ENCODE measurements around the gene HOXA11.
A peak's percentile ranks its signal among the peaks of the same experiment; 100 is the strongest.

The HOXA11 gene

DNA sequence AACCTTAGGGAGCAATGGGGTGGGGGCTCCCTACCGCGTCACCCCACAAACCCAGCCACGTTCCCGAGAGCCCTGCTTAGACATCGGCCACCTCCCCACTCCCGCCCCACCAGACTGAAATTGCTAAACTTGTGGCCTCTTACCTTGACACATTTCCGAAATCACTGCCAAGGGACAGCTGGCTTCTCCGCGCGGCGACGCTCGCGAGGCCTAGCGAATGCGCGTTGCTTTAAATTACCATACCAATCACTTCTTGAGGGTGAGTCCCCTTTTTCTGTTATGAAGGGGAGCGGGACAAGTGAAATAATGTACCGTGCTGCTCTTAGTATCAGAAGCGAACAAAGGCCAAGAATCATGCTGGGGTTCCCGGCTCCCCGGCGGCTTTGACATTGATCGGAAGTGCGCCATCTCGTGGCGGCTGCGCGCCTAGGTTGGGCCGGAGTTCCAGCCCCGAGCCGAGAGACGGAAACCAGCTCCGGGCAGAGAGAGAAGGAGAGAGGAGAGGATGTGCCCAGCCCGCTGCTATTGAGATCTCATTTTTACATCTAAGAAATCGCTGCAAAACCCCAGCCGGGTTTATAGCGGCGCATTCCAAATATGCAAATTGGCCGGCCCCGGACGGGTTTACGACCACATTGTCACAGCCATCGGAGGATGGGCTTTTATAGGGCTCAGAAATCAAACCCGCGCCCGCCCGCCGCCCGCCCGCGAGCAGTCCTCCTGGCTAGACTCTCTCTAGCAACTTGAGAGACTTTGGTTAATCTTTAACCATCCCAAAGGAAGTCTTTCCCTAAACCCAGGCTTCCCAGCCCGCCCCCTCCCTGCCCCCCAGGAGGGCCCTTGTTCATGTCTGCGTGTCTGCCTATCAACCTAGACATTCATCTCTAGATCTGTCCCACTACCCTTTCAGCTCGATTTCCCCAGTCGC, 5.3 kb downstream of the HOXA11 start:
- DNase-seq = peak; percentile 65

DNA sequence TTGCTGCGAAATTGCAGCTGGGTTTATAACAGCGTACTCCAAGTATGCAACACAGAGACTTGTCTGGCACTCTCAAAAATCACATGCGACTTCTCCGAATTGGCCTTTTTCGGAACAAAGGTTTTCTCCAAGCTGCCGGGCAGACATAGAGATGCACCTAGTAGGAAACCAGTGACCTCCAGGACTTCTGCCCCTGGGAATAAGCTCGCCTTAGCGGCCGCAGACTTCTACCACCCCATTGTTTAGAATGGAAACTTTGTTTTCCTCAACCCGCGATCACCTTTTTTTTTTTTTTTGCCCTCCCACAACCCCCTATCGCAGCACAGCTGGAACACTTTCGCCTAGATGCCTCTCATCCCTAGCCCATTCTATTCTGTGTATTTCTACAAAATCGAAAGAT, 6.0 kb downstream of the HOXA11 start:
- no peak for DNase-seq

DNA sequence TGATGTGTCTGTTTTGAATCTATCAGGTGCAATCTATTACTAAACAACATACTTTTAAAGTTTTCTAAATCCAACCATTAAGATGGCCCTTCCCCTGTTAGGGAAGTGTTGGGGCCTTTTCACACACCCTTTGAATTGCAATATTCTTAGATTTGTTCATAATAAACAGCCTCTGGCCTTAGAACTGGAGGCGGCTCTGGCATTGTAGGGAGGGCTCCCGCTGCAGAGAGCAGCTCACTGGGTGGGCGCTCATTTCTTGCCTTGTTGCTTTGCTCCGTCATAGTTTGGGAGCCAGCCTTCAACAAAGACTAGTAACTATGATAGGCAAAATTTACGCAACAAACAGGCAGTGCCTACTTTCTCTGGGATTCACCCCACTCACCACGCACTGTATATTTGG, 6.7 kb downstream of the HOXA11 start:
- DNase-seq = no peak

DNA sequence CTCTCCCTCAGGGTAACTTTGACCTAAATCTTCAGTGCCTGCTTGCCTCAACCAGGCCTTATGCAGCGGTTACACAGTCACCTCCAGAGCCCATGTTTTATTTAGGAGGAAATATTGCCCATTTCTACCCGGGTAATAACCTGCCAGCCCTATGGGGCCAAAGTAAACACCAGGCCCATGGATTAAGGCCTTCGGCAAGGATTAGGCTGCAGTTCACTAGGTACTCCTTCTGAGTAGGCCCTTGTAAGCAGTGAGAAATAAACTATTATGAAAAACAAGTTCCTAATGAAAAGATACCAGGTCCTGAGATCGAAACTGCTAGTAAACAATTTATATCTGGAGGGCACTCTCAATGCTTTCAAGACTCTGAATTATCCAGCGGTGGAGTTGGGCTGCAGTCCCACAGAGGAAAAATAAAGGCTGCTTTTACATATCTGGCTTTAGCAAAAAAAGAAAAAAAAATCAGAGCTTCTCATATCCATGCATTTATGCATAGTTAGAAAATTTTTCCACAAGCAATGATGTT, 7.2 kb downstream of the HOXA11 start:
- DNase-seq = no peak

DNA sequence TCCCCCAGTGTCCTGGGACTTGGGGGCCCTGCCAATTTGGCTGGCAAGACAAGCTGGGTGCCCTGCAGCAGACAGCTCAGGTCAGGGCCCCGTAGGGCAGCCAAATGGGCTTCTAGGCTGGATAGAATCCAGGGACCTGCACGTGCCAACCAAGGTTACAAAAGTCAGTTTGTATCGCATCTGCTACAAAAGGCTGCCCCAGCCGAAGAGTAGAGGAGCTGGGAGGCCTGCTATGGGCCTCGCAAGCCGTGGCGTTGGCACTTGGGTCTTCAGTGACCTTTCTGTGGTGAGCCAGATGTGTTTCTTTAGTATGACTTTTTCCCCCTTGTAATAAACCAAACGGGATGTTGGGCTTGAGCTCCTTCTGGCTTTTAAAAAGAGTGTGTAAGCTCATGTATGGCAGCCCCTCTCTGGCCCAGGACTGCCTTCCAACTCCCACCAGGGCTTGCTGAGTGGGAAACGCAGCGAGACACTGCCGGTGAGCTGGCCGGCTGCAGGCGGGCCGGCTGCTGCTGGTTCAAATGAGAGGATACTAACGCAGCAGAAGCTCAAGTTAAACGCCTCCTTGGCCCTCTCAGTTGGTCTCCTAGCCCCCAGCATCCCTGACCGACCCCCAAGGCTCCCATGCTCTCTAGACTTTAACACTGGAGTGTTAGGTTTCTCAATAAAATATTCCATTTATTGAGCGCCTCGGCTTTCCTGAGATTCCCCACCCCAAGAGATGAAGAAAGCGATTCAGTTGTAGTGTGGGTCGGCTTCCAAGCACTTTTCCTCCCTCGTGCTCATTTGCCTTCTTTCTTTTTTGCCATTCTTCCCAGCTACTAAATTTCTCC, 7.9 kb downstream of the HOXA11 start:
- no peak for DNase-seq

DNA sequence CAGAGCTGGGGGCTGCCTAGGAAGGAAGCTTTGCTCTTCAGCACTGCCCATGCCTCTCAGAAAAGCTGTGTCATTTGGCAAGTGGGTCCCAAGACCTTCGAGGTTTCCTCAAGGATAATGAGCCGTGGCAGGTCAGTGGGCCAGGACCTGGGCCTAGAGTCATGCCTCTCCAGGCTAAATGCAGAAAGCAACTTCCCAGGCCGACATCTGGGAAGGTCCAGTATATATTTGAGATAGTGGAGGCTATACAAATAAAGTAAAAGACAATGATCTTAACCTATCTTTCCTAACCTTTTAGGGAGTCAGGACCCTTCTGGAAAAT, 8.5 kb downstream of the HOXA11 start:
- no peak for DNase-seq

DNA sequence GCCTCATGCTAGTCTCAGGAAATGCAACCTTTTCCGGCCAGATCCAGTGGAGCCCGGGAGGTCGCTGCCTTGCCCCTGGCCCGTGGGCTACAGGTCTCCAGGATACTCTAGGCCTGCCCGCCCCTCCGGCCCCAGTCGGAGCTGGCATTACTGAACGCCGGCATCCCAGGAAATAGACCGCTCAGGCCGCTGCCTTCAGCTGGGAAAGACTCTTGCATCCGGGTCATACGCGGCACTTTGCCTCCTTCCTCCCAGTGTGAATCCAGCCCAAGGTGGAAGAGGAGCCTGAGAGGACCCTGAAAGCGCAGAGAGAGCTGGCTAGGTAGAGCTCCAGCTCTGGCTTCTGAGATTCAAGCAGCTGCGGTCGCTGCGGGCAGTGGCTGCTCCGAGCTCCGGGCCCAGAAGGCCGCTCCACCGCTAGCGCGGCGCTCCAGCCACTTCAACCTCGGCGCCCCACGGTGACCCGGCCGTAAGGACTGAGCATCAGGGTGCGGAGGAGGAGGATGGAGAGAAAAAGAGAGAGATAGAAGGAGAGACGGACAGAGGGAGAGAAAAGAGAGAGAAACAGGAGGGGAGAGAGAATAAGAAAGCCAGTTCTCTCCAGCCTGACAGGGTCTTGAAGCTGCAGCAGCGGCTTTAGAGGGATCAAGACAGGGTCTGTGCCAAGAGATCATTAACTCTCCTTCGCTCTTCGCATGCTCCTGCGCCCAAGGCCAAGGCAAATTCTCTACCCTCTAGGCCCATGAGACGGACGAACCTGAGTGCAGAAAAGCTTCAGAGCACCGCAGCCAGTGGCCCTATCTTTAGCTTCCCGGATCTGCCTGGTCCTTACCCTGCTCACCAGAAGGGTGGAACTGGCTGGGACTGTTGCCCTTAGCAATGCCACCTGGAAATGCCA, 9.2 kb downstream of the HOXA11 start:
- DNase-seq = no peak

DNA sequence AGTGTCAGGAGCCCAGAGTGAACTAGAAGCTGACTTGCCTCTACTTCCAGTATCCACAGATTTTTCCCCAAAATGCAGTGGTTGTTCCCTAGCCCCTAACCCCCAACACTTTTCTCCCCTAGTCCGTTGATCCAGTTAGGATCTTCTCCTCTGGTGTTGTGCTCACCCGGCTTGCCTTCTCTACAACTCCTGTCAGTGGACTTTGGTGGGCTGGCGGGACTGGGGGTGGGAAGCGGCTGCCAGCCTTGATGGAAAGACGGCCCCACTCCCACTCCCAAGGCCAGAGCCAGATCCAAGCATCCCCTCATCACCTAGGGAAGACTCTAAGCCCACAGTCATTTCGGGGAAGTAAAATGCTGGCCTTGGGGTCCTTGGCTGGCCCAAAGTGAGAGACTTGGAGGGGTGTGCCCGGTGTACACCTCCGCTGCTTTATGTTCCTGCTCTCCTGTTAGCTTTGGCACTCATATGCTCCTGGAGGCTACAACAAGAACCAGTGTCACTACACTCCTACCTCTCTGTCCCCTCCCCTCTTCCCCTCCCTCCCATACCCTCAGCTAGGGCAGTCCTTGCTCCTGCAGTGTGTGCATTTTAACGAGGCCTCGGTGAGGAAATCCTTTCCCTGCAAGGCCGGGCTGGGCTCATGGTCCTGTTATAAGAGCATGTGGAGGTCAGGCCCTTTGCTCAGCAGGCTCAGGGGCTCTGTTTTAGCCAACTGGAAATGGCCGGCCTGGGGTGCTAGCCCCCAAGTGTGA, 10.0 kb downstream of the HOXA11 start:
- DNase-seq = no peak

DNA sequence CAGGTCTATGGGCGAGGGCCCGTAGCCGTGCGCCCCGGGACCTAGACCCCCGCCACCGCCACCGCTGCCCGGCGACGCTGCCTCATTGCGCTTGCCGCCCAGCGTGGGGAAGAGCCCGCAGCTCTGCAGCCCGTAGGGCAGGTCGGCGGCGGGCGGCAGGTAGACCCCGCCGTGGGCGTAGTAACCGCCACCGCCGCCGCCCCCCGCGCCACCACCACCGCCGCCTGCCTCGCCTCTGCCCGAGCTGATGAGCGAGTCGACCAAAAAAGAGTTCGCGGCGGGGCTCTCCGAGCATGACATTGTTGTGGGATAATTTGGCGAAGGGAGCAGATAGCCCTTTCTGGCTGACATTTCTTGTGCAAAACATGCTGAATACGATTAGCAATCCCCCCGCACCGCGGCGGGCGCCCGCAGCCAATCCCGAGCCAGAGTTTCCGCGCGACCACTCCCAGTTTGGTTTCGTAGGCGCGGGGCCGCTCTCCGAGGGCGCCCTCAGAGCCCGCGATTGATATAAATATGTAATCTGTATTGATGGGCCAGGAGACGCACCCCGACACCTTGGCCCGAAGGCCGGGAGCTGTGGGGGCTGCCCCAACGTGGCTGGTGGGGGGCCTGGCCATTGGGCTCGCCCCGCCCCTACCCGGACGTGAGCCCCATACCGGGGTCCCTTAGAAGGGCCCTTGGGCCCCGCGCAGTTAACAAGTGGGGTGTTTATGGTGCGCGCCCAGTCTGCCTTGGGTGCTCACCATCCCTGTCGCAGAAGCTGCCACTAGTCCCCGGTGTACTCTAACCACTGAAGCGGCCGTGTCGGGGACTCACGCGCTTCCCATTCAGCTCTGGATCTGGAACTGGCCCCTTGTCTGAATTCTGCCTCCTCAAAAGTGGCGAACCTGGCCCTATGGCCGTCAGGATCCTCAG, 10.8 kb downstream of the HOXA11 start, which contains the start of gene HOXA10:
HOXA10 (minus strand) TSS at position 365 of the 918 bp plus-strand sequence; CDS start at position 351, 14 bp downstream.
- DNase-seq = no peak

DNA sequence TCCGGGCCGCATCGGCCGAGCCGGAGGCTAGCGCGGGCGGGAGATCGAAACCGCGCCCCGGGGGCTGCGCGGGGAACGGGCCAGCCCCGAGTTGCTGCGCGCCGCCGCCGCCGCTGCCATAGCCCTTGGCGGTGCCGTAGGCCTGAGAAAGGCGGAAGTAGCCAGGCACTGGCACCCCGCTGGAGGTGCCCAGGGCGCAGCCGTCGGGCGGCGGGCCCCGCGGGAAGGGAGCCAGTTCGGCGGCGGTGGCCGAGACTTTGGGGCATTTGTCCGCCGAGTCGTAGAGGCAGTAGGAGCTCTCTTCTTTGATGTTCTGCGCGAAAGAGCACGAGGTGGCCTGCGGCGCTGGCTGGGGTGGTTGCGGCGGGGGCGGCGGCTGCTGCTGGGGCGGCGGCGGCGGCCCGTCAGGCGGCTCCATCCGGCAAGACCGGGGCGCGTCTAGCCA, 11.5 kb downstream of the HOXA11 start:
- no peak for DNase-seq

DNA sequence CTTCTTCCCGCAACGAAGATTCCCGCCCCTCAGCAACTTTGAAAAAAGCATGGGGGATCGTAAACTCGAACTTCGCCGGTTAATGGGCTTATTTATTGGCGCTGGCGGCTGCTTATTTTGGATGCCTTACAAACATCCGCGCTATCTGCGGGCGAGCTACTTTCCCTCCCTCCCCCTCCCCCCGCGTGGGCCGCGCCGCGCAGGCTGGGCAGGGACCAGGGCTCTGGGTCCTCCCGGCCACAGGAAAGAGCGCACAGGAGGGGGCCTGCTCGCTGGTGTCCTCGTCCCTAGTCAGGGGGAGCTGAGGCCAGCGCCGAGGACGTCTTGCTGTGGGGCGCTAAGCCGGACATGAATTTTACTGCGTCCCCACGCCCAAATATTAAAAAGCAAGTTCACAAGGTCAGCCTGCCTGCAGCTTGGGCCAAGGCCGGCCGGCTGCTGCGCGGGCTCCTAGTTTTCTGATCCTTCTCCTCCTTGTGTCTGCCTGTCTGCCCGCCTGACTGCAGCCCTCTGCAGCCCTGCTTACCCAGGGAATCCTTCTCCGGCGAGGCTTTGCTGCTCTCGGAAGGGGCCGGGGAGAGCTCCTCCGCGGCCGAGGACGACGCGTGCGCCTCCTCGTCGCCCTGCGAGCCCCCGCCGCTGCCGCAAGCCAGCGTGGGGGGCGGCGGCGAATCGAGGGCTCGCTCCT, 12.1 kb downstream of the HOXA11 start:
- no peak for DNase-seq

DNA sequence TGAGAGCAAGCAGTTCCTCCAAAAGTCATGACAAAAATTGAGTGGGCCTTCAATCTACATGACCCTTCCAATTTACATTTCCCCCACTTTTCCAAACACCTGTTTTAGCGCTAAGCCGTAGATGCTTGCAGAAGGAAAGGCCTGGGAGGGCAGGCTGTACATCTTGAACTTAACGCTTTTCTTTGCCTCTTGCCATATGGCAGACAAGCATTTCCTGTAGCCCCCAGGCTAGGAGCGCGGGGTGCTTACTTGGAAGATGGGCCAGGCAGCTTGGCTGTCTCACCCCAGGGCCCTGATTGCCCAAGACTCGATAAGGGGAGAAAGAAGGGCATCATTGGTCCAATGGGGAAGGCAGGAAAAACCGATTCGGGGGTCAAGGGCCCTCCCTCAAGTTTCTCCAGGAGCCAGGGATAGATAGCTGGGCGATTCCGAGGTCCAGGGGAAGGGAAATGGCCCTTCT, 12.7 kb downstream of the HOXA11 start:
- DNase-seq = no peak

DNA sequence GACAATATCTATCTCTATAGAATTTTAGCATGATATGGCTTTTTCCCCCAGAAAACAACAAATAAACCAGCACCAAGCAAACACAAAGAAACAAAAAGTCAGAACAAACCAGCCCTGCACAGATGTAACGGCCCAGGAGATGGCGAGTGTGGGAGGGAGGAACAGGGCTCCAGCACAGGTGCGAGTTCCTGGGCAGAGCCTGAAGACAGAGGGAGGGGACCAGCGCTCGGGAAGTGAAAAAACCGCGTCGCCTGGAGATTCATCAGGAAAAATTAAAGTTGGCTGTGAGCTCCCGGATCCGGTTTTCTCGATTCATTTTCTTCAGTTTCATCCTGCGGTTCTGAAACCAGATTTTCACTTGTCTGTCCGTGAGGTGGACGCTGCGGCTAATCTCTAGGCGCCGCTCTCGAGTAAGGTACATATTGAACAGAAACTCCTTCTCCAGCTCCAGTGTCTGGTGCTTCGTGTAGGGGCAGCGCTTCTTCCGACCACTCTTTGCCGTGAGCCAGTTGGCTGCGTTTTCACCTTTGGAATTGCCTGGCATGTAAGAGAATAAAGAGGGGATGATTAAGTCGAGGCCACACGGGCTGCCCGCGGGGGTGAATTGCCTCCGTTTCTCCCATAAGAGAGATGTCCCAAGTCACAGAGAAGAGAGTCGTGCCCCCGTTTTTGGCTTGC, 13.3 kb downstream of the HOXA11 start:
- DNase-seq = no peak

DNA sequence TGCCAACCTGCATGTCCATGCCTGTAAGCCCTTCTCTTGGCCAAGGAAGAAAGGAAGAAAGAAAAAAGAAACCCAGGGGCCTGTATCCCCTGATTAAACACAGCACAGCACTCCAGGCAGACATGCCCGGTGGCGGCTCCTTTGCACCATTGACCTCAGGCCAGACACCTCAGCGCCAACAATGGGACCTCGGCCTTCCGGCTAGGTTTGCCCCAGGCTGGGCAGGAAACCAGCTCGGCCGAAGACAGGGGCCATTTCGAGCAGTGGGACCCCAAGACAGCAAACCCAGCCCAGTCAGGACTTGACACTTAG, 13.8 kb downstream of the HOXA11 start:
- DNase-seq = no peak

DNA sequence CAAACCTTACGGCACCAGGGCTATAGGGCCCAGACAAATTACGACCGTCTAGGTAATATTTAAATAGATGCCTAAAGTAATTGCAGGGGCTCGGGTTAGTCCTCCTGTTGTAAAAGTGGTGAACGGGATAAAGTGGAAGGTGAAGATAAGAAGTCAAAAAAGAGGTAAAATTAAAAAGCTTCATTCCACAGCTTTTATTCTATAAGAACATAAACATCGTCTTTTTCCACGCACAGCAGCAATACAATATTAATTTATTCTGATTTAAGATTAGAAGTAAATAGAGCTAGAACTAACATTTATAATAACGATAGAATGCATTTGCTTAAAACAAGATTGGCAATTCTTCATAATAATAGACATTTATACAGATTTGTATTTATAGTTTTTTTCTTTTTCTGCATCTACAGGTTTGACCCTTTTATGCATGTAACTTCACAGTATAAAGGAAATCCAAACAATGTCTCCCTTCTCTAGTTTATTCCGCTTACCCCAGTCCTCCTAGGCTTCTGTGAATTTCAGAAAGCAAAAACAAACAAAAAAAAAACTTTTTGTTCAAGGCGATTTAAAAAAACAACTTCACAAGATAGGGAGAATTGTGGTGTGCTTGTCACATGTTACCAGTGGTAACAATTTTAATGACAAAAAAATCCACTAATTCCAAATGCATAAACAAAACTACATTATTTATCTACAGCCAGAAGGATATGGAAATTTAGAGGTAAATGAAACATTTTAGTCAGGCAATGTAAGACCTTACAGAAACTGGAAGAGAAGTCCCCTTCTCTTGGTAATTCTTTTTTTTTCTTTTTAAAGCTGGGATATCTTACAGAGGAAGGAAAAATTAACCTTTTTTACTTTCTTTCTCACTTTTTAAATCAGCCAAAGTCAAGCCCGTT, 14.4 kb downstream of the HOXA11 start:
- no peak for DNase-seq

DNA sequence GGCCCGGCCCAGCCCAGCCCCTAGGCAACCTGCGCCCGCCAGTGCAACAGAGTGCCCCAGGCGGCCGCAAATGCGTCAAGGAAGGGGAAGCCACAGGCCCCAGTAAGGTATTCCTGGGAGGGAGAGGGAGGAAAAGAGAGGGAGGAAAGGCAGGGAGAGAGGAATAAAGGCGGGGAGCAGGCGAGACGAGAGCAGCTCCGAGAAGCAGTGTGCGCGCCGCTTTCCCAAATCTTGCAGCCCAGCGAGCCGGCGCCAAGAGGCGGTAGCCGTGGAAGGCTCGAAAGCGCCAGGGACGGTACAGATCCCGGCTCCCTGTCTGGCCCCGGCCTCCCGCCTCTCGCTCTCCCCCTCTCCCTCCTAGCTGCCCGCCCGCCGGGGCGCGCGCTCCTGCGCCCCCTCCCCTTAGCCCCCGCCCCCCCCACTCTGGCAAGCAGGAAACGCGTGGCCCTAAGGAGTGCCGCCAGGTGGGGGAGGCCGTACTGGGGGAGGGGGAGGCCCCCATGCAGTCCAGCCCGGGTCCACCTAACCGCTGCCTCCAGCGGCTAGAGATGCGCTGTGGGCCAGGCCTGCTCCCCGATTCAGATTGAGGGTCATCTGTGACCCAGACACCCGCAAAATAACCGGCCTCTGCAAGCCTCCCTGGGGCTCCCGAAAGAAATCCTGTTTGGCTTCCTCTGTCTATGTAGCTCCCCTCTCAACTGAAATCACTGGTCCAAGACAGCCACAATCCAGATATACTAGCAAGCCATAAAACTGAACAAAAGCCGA, 15.2 kb downstream of the HOXA11 start:
- DNase-seq = no peak

DNA sequence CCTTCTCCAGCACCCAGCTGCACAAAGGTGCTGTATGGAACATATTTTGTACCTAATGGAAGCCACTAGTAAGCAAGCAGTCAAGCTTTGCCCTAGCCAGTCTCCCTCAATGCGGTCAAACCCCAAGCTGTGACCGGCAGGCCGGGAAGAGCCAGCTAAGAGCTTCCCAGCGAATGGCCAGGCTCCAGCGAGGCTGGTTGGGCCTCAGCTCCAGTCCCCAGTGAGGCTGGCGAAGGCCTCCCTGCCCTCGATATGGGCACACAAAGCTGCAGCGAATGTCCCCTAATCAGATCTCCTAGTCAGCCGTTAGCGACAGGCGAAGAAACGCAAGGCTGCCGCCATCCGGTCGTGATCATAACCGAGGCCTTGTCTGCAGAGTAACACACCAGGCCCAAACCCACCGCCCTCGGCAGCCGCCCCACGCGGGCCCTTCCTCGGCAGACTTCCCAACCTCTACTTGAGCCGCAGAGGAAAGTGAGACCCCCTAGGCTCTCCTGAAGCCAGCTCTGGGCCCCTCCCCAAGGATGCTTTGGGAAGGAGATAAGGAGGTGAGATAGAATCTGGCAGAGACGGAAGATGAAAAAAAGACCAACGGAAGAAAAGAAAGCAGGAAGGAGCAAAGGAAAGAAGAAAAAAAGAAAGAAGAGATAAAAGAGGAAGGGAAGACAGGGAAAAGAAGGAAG, 16.6 kb downstream of the HOXA11 start:
- no peak for DNase-seq
